Muscle layer of duodenum (tissue), 2 donors: ENCODE measurements around the gene PPP4R3B.

ENCODE experiments used
- H3K27ac ChIP-seq: one replicate; pipeline ENCODE4 v1.7.0; 2013; ENCODE audit warnings: mild to moderate bottlenecking, low read length
- H3K27me3 ChIP-seq: one replicate; pipeline ENCODE4 v1.7.0; 2013; ENCODE audit warnings: low read depth, mild to moderate bottlenecking, control low read depth, low read length
- H3K36me3 ChIP-seq, 2 donors: one replicate each; pipeline ENCODE4 v1.7.0; 2013; ENCODE audit warnings: low read length in 2 of 2, control low read depth in 1 of 2, mild to moderate bottlenecking in 1 of 2; ENCODE audit not compliant: insufficient read depth in 2 of 2, control insufficient read depth in 1 of 2
- H3K4me1 ChIP-seq, 2 donors: one replicate each; pipeline ENCODE4 v1.7.0; 2013; ENCODE audit warnings: low read length in 2 of 2, mild to moderate bottlenecking in 2 of 2, control low read depth in 1 of 2, moderate library complexity in 1 of 2; ENCODE audit not compliant: insufficient read depth in 2 of 2, control insufficient read depth in 1 of 2
- H3K4me3 ChIP-seq, 2 donors: one replicate each; pipeline ENCODE4 v1.7.0; 2013; ENCODE audit warnings: low read length in 2 of 2, low read depth in 1 of 2, mild to moderate bottlenecking in 1 of 2
- H3K9me3 ChIP-seq, 2 donors: one replicate each; pipeline ENCODE4 v1.7.0; 2013; ENCODE audit warnings: low read length in 2 of 2, control low read depth in 1 of 2, mild to moderate bottlenecking in 1 of 2; ENCODE audit not compliant: control insufficient read depth in 1 of 2
- donor health status: healthy.

Gene PPP4R3B

GRCh38 chr2:55502590-55503141 lies 114.8 kb downstream of the PPP4R3B start:
- Histone ChIP-seq H3K4me3 (no peak overlapping the region), H3K27ac (no peak overlapping the region), H3K4me1 (no peaks in the 10 kb centered on the region), H3K9me3 (no peaks in the 10 kb centered on the region), H3K27me3 (no peaks in the 10 kb centered on the region), H3K36me3 (no peaks in the 10 kb centered on the region)

GRCh38 chr2:55500025-55500424 lies 117.4 kb downstream of the PPP4R3B start:
- Histone ChIP-seq H3K4me3 (no peak overlapping the region), H3K36me3 (no peaks in the 10 kb centered on the region), H3K27me3 (no peaks in the 10 kb centered on the region), H3K9me3 (no peaks in the 10 kb centered on the region), H3K4me1 (no peaks in the 10 kb centered on the region), H3K27ac (no peak overlapping the region)

- Histone ChIP-seq H3K27me3 (no peaks in the 10 kb centered on the region), H3K4me3 (no peak overlapping the region), H3K36me3 (no peaks in the 10 kb centered on the region), H3K4me1 (no peaks in the 10 kb centered on the region), H3K27ac (no peak overlapping the region), H3K9me3 (no peaks in the 10 kb centered on the region)
These were observed 118.8 kb downstream of the PPP4R3B start for GRCh38 chr2:55498582-55498981.
